ENCODE data around the gene MATCAP1.

The MATCAP1 gene

GRCh38 chr16:67190448-67191399 is 7.0 kb upstream of the MATCAP1 start:
- DNase-seq (ENCODE audit: low spot score), result no peak

GRCh38 chr16:67190041-67190440 is 6.3 kb upstream of the MATCAP1 start, which contains the start of gene EXOC3L1:
Gene EXOC3L1 (minus strand): TSS chr16:67190136. CDS start chr16:67189676, 460 bp downstream.
- DNase-seq (ENCODE audit: low spot score), result no peak

- no peak for DNase-seq (ENCODE audit: low spot score)
These were observed 5.0 kb upstream of the MATCAP1 start for GRCh38 chr16:67188798-67189197.

- DNase-seq (ENCODE audit: low spot score), result no peak
These were observed 4.6 kb upstream of the MATCAP1 start for GRCh38 chr16:67188323-67188722.

GRCh38 chr16:67187175-67187890 is 3.6 kb upstream of the MATCAP1 start:
- DNase-seq (ENCODE audit: low spot score), result no peak

- DNase-seq (ENCODE audit: low spot score), result no peak
These were observed 2.8 kb upstream of the MATCAP1 start for GRCh38 chr16:67186550-67186950.

- DNase-seq (ENCODE audit: low spot score), result no peak
These were observed 1.9 kb upstream of the MATCAP1 start for GRCh38 chr16:67185651-67186134.

- peak; percentile 72 for DNase-seq (ENCODE audit: low spot score)
These were observed 1.4 kb upstream of the MATCAP1 start for GRCh38 chr16:67184995-67185650.

- DNase-seq (ENCODE audit: low spot score), result peak; percentile 70
These were observed 761 bp upstream of the MATCAP1 start for GRCh38 chr16:67184453-67184994.

- no peak for DNase-seq (ENCODE audit: low spot score)
These were observed 508 bp downstream of the MATCAP1 start for GRCh38 chr16:67183284-67183626.

- DNase-seq (ENCODE audit: low spot score), result no peak
These were observed 1.5 kb downstream of the MATCAP1 start for GRCh38 chr16:67182288-67182687.

GRCh38 chr16:67181346-67181745 is 2.4 kb downstream of the MATCAP1 start:
- DNase-seq (ENCODE audit: low spot score), result no peak

- DNase-seq (ENCODE audit: low spot score), result no peak
These were observed 3.6 kb downstream of the MATCAP1 start for GRCh38 chr16:67180166-67180565.

GRCh38 chr16:67179421-67180080 is 4.2 kb downstream of the MATCAP1 start:
- DNase-seq (ENCODE audit: low spot score), result no peak

- no peak for DNase-seq (ENCODE audit: low spot score)
These were observed 5.7 kb downstream of the MATCAP1 start for GRCh38 chr16:67177743-67178699.

- no peak for DNase-seq (ENCODE audit: low spot score)
These were observed 7.1 kb downstream of the MATCAP1 start for GRCh38 chr16:67176662-67177061.

- no peak for DNase-seq (ENCODE audit: low spot score)
These were observed 9.0 kb downstream of the MATCAP1 start for GRCh38 chr16:67174706-67175231.

- peak; percentile 84 for DNase-seq (ENCODE audit: low spot score)
These were observed 9.7 kb downstream of the MATCAP1 start for GRCh38 chr16:67173808-67174705.

GRCh38 chr16:67173323-67173722 is 10.4 kb downstream of the MATCAP1 start:
- no peak for DNase-seq (ENCODE audit: low spot score)

Measured in D341Med (cell line).